Measurements from ENCODE around the gene GRM8.

Gene GRM8

GRCh38 chr7:126443951-126444350 lies 808.8 kb downstream of the GRM8 start:
- TF ChIP-seq EP300 (IDR thresholded peaks at IDR 0.05; ENCODE audit: borderline replicate concordance) (no peak), CEBPB (IDR thresholded peaks at IDR 0.05) (no peak), NFIC (IDR thresholded peaks at IDR 0.05) (0 out of 2 replicates have a peak, but pooled peaks have one; percentile 25), TCF12 (IDR thresholded peaks at IDR 0.05; ENCODE audit: low read depth) (no peak)
- TF ChIP-seq, protein P1, sequence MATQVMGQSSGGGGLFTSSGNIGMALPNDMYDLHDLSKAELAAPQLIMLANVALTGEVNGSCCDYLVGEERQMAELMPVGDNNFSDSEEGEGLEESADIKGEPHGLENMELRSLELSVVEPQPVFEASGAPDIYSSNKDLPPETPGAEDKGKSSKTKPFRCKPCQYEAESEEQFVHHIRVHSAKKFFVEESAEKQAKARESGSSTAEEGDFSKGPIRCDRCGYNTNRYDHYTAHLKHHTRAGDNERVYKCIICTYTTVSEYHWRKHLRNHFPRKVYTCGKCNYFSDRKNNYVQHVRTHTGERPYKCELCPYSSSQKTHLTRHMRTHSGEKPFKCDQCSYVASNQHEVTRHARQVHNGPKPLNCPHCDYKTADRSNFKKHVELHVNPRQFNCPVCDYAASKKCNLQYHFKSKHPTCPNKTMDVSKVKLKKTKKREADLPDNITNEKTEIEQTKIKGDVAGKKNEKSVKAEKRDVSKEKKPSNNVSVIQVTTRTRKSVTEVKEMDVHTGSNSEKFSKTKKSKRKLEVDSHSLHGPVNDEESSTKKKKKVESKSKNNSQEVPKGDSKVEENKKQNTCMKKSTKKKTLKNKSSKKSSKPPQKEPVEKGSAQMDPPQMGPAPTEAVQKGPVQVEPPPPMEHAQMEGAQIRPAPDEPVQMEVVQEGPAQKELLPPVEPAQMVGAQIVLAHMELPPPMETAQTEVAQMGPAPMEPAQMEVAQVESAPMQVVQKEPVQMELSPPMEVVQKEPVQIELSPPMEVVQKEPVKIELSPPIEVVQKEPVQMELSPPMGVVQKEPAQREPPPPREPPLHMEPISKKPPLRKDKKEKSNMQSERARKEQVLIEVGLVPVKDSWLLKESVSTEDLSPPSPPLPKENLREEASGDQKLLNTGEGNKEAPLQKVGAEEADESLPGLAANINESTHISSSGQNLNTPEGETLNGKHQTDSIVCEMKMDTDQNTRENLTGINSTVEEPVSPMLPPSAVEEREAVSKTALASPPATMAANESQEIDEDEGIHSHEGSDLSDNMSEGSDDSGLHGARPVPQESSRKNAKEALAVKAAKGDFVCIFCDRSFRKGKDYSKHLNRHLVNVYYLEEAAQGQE (IDR thresholded peaks at IDR 0.05; ENCODE audit: low read depth): no peak

DNA sequence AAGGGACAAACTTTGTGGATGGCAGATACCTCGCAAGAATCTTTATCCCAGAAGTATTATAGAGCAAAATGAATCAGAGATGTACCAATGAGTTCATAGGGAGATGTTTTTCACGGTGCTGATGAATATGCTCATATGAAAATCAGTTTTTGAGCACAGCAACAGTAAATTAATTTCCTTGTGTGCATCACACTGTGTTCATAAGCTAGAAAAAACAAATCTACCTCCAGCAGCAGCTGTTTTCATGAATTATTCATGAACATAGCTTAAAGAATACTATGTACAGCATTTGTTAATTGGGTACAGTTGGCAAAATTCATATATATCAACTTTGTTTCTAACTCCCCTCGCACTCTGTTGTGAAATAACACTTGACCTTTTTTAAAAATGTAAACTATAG lies 809.8 kb downstream of the GRM8 start:
- TF ChIP-seq, protein P2, sequence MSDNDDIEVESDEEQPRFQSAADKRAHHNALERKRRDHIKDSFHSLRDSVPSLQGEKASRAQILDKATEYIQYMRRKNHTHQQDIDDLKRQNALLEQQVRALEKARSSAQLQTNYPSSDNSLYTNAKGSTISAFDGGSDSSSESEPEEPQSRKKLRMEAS (IDR thresholded peaks at IDR 0.05): no peak
- TF ChIP-seq EP300 (IDR thresholded peaks at IDR 0.05; ENCODE audit: borderline replicate concordance) (no peak), FOXM1 (IDR thresholded peaks at IDR 0.05; ENCODE audit: borderline replicate concordance, low read depth) (no peak), TEAD4 (IDR thresholded peaks at IDR 0.05) (no peak), CREB1 (IDR thresholded peaks at IDR 0.05; ENCODE audit: low read depth) (no peak), CEBPB (IDR thresholded peaks at IDR 0.05) (no peak), YY1 (IDR thresholded peaks at IDR 0.05; ENCODE audit: low read depth) (no peak), NFIC (IDR thresholded peaks at IDR 0.05) (no peak), ZBTB7A (IDR thresholded peaks at IDR 0.05; ENCODE audit: low read depth) (no peak)
- TF ChIP-seq, protein P1 (IDR thresholded peaks at IDR 0.05; ENCODE audit: low read depth): no peak

GRCh38 chr7:126441745-126442144 lies 811.0 kb downstream of the GRM8 start:
- TF ChIP-seq TCF12 (IDR thresholded peaks at IDR 0.05; ENCODE audit: low read depth): no peak
- TF ChIP-seq CEBPB (IDR thresholded peaks at IDR 0.05): no peak
- TF ChIP-seq ZBTB7A (IDR thresholded peaks at IDR 0.05; ENCODE audit: low read depth): no peak
- TF ChIP-seq, protein P1 (IDR thresholded peaks at IDR 0.05; ENCODE audit: low read depth): no peak
- TF ChIP-seq, protein P2 (IDR thresholded peaks at IDR 0.05): no peak
- TF ChIP-seq YY1 (IDR thresholded peaks at IDR 0.05; ENCODE audit: low read depth): no peak
- TF ChIP-seq EP300 (IDR thresholded peaks at IDR 0.05; ENCODE audit: borderline replicate concordance): no peak
- TF ChIP-seq RAD21 (IDR thresholded peaks at IDR 0.05; ENCODE audit: low read depth): no peak
- no peak for TF ChIP-seq EGR1 (IDR thresholded peaks at IDR 0.05)
- TF ChIP-seq NFIC (IDR thresholded peaks at IDR 0.05): no peak
- TF ChIP-seq CREB1 (IDR thresholded peaks at IDR 0.05; ENCODE audit: low read depth): no peak
- TF ChIP-seq TEAD4 (IDR thresholded peaks at IDR 0.05): no peak
- TF ChIP-seq TAF1 (IDR thresholded peaks at IDR 0.05; ENCODE audit: low read depth): no peak
- TF ChIP-seq FOXM1 (IDR thresholded peaks at IDR 0.05; ENCODE audit: borderline replicate concordance, low read depth): no peak
- TF ChIP-seq USF1 (IDR thresholded peaks at IDR 0.05): no peak

DNA sequence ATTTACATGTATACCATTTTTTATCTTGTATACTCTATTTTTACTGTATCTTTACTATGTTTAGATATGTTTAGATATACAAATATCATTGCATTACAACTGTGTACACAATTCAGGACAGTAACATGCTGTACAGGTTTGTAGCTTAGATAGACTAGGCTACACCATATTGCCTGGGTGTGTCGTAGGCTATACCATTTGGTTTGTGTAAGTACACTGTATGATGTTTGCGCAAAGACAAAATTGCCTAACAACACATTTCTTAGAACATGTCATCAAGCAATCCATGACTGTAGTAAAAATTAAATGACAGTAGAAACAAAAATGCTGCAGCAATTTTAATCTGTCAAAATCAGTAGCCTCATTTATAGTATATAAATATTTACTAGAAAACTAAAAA lies 812.2 kb downstream of the GRM8 start:
- no peak for TF ChIP-seq TEAD4 (IDR thresholded peaks at IDR 0.05)
- TF ChIP-seq ZBTB7A (IDR thresholded peaks at IDR 0.05; ENCODE audit: low read depth): no peak
- no peak for TF ChIP-seq YY1 (IDR thresholded peaks at IDR 0.05; ENCODE audit: low read depth)
- no peak for TF ChIP-seq EP300 (IDR thresholded peaks at IDR 0.05; ENCODE audit: borderline replicate concordance)
- no peak for TF ChIP-seq CREB1 (IDR thresholded peaks at IDR 0.05; ENCODE audit: low read depth)
- no peak for TF ChIP-seq TCF12 (IDR thresholded peaks at IDR 0.05; ENCODE audit: low read depth)
- TF ChIP-seq, protein P2 (IDR thresholded peaks at IDR 0.05): no peak
- TF ChIP-seq CEBPB (IDR thresholded peaks at IDR 0.05): no peak
- no peak for TF ChIP-seq NFIC (IDR thresholded peaks at IDR 0.05)
- TF ChIP-seq USF1 (IDR thresholded peaks at IDR 0.05): no peak
- no peak for TF ChIP-seq EGR1 (IDR thresholded peaks at IDR 0.05)
- TF ChIP-seq, protein P1 (IDR thresholded peaks at IDR 0.05; ENCODE audit: low read depth): no peak
- no peak for TF ChIP-seq TAF1 (IDR thresholded peaks at IDR 0.05; ENCODE audit: low read depth)

All from Ishikawa (cell line).